HCT116 (cell line): Measurements from ENCODE around the gene TK2. TPM values are rescaled to one million over a fixed set of nuclear protein-coding genes. Genes with fewer than 3 reads are reported as not detected.

ENCODE experiments used
- ATAC-seq: fragments of 200-7000 bp; cut with Tn5 transposase; 2 replicates; pipeline ENCODE4 v1.9.1; 2020; ENCODE audit warnings: mild to moderate bottlenecking, moderate library complexity
- BruUV-seq: library from RNA; stranded (reverse); fragments of 400-500 nt; replicated peaks from 2 replicates; lab custom pipeline; 2021; lab: Mats Ljungman, UMichigan
- CTCF ChIA-PET: fragments of 300-600 bp; sonication (Branson Sonifier 250); formaldehyde crosslinking; loops from one replicate; lab custom pipeline; 2021; ENCODE audit warnings: antibody characterized with exemption; lab: Charles Lee
- POLR2A ChIA-PET: fragments of 300-600, 350-600 bp; sonication (Branson Sonifier 250); formaldehyde crosslinking; loops from one replicate; lab custom pipeline; 2021; ENCODE audit warnings: antibody characterized with exemption; lab: Charles Lee
- RAD21 ChIA-PET, 2 experiments: fragments of 300-600 bp; sonication (Branson Sonifier 250); formaldehyde crosslinking; loops; one replicate each; lab custom pipeline; 2023; ENCODE audit warnings: low total read pairs in 2 of 2; ENCODE audit not compliant: uncharacterized antibody in 2 of 2, unreplicated experiment in 2 of 2, low non-redundant PET in 1 of 2; lab: Charles Lee
- DNase-seq: peaks from one replicate; pipeline ENCODE4 v3.0.0-alpha.2; 2010; ENCODE audit warnings: low read depth, low spot score
- H2AFZ ChIP-seq: fragments of 200-600 bp; shearing (Covaris generic), sonication (generic); 2 replicates; pipeline ENCODE4 v1.6.1; 2017; ENCODE audit warnings: low read depth, mixed run types, mixed read lengths, antibody characterized with exemption, low read length; ENCODE audit not compliant: poor library complexity, severe bottlenecking
- H3K27ac ChIP-seq: 2 replicates; pipeline ENCODE4 v1.5.1; 2012; ENCODE audit warnings: low read depth, low read length
- H3K27me3 ChIP-seq: fragments of 200-600 bp; sonication (generic); 2 replicates; pipeline ENCODE4 v1.6.1; 2016; ENCODE audit warnings: mixed run types, low read length, mixed read lengths; ENCODE audit not compliant: insufficient read depth
- H3K36me3 ChIP-seq, 2 experiments: fragments of 200-500 bp in 1 of 2; fragments of 200-600 bp in 1 of 2; sonication (Bioruptor generic) in 1 of 2; sonication (generic) in 1 of 2; 2 replicates each; pipeline versions ENCODE4 v1.5.1 to v1.6.1; 2014 to 2016; ENCODE audit warnings: low read length in 2 of 2, inconsistent platforms in 1 of 2, mixed read lengths in 1 of 2, mixed run types in 1 of 2; ENCODE audit not compliant: insufficient read depth in 2 of 2, control insufficient read depth in 1 of 2
- H3K4me1 ChIP-seq, 2 experiments: fragments of 200-600 bp in 1 of 2; sonication (generic) in 1 of 2; 2 replicates each; pipeline versions ENCODE4 v1.5.1 to v1.6.1; 2012 to 2017; ENCODE audit warnings: low read length in 2 of 2, inconsistent platforms in 1 of 2, mild to moderate bottlenecking in 1 of 2, mixed read lengths in 1 of 2, mixed run types in 1 of 2, moderate library complexity in 1 of 2; ENCODE audit not compliant: insufficient read depth in 2 of 2, control insufficient read depth in 1 of 2
- H3K4me2 ChIP-seq: fragments of 200-600 bp; sonication (generic); 2 replicates; pipeline ENCODE4 v1.6.1; 2017; ENCODE audit warnings: mixed run types, low read length, mixed read lengths
- H3K4me3 ChIP-seq, 2 experiments: fragments of 200-600 bp in 1 of 2; sonication (generic) in 1 of 2; replicated peaks in 1 of 2; 2 replicates each; pipeline ENCODE4 v1.5.1; 2011 to 2016; ENCODE audit warnings: low read length in 2 of 2, control low read depth in 1 of 2, low read depth in 1 of 2, mild to moderate bottlenecking in 1 of 2, mixed read lengths in 1 of 2, mixed run types in 1 of 2
- H3K79me2 ChIP-seq: fragments of 200-600 bp; sonication (generic); 2 replicates; pipeline ENCODE4 v1.6.1; 2017; ENCODE audit warnings: mild to moderate bottlenecking, mixed run types, low read length, moderate library complexity, mixed read lengths; ENCODE audit not compliant: insufficient read depth
- H3K9ac ChIP-seq: fragments of 200-600 bp; sonication (generic); 2 replicates; pipeline ENCODE4 v1.6.1; 2016; ENCODE audit warnings: low read length, mixed read lengths
- H3K9me2 ChIP-seq: fragments of 200-600 bp; sonication (generic), shearing (Covaris generic); 2 replicates; pipeline ENCODE4 v1.6.1; 2017; ENCODE audit warnings: mixed run types, mild to moderate bottlenecking, moderate library complexity; ENCODE audit not compliant: insufficient read depth
- H3K9me3 ChIP-seq, 2 experiments: fragments of 200-500 bp in 1 of 2; fragments of 200-600 bp in 1 of 2; sonication (Bioruptor generic) in 1 of 2; sonication (generic) in 1 of 2; 2 replicates each; pipeline ENCODE4 v1.6.1; 2014 to 2017; ENCODE audit warnings: low read length in 2 of 2, mixed read lengths in 2 of 2, inconsistent platforms in 1 of 2, low read depth in 1 of 2, mild to moderate bottlenecking in 1 of 2, mixed run types in 1 of 2, moderate library complexity in 1 of 2; ENCODE audit not compliant: control insufficient read depth in 1 of 2, insufficient read depth in 1 of 2
- H4K20me1 ChIP-seq: fragments of 200-600 bp; sonication (generic), shearing (Covaris generic); 2 replicates; pipeline ENCODE4 v1.6.1; 2017; ENCODE audit warnings: mixed run types, mild to moderate bottlenecking, moderate library complexity; ENCODE audit not compliant: insufficient read depth
- ATF3 ChIP-seq: IDR thresholded peaks from 2 replicates; pipeline ENCODE4 v1.6.1; 2012
- CBX3 ChIP-seq: IDR thresholded peaks from 2 replicates; pipeline ENCODE4 v1.6.1; 2012; ENCODE audit warnings: low read depth
- EZH2phosphoT487 ChIP-seq: fragments of 200-600 bp; IDR thresholded peaks from 2 replicates; pipeline ENCODE4 v1.6.1; 2018; ENCODE audit warnings: antibody characterized with exemption, borderline replicate concordance
- MAX ChIP-seq: IDR thresholded peaks from 2 replicates; pipeline ENCODE4 v1.6.1; 2012
- POLR2A ChIP-seq: IDR thresholded peaks from 2 replicates; pipeline ENCODE4 v1.7.0; 2011; ENCODE audit warnings: borderline replicate concordance; ENCODE audit not compliant: insufficient read depth, insufficient read length; ENCODE audit errors: extremely low read depth
- POLR2AphosphoS5 ChIP-seq: IDR thresholded peaks from 2 replicates; pipeline ENCODE4 v1.6.1; 2011; ENCODE audit warnings: mild to moderate bottlenecking, low read depth, low read length, moderate library complexity
- REST ChIP-seq: IDR thresholded peaks from 2 replicates; pipeline ENCODE4 v1.6.1; 2012; ENCODE audit warnings: low read depth
- SIN3A ChIP-seq: IDR thresholded peaks from 2 replicates; pipeline ENCODE4 v1.6.1; 2012; ENCODE audit warnings: low read depth
- TCF7L2 ChIP-seq: IDR thresholded peaks from 2 replicates; pipeline ENCODE4 v1.7.0; 2011; ENCODE audit warnings: borderline replicate concordance, inconsistent platforms; ENCODE audit not compliant: insufficient read depth, insufficient read length; ENCODE audit errors: extremely low read depth
- ZBTB33 ChIP-seq: IDR thresholded peaks from 2 replicates; pipeline ENCODE4 v1.6.1; 2011; ENCODE audit warnings: mild to moderate bottlenecking, low read length, moderate library complexity; ENCODE audit not compliant: insufficient replicate concordance; ENCODE audit errors: extremely low read depth
- ZFX ChIP-seq: fragments of 450-650 bp; IDR thresholded peaks from 2 replicates; pipeline ENCODE4 v1.6.1; 2017
- ZNF274 ChIP-seq: fragments of 200-500 bp; sonication (Bioruptor generic); IDR thresholded peaks from 2 replicates; pipeline ENCODE4 v1.6.1; 2014; ENCODE audit warnings: mild to moderate bottlenecking, low read depth, low read length, inconsistent platforms
- intact Hi-C: fragments of 100-400 bp; cut with micrococcal nuclease; formaldehyde crosslinking; loops from 2 replicates; pipeline ENCODE4 v1.10.0; 2022
- total RNA-seq: library from RNA; stranded (reverse); gene quantifications from one replicate; pipeline ENCODE4 v1.2.1, GENCODE V29; 2021; ENCODE audit not compliant: unreplicated experiment

TK2 gene
- total RNA-seq, 1 experiment from 2014 or later = 15.4 TPM

GRCh38 chr16:66494916-66495315, 55.0 kb downstream of the TK2 start:
- Histone ChIP-seq H2AFZ (no peak overlapping the region), H3K9ac (no peak overlapping the region), H3K9me2 (no peaks in the 10 kb centered on the region), H3K27me3 (no peaks in the 10 kb centered on the region), H3K79me2 (no peaks in the 10 kb centered on the region), H3K27ac (no peak overlapping the region), H4K20me1 (no peaks in the 10 kb centered on the region), H3K4me1 (no peaks in the 10 kb centered on the region), H3K36me3 (no peaks in the 10 kb centered on the region), H3K4me2 (no peak overlapping the region), H3K4me3 (no peak overlapping the region), H3K9me3 (no peaks in the 10 kb centered on the region)
- ATAC-seq = no peak
- ChIA-PET CTCF (no interaction called here), POLR2A (no interaction called here), RAD21 (no interaction called here)
- no peak for DNase-seq
- BruUV-seq = no TSS peak
- no peak for TF ChIP-seq POLR2A
- intact Hi-C loops = no loop called here

- POLR2A ChIA-PET = no interaction called here
- ATAC-seq = no peak
- RAD21 ChIA-PET = no interaction called here
Observed at GRCh38 chr16:66493490-66494401, 56.2 kb downstream of the TK2 start.

More at GRCh38 chr16:66493490-66494401, 56.2 kb downstream of the TK2 start:
- Histone ChIP-seq H3K4me2 (no peak overlapping the region), H3K27me3 (no peaks in the 10 kb centered on the region), H3K9ac (no peak overlapping the region), H3K9me2 (no peaks in the 10 kb centered on the region), H3K9me3 (no peaks in the 10 kb centered on the region), H3K27ac (no peak overlapping the region), H3K4me3 (no peak overlapping the region), H3K79me2 (no peaks in the 10 kb centered on the region), H4K20me1 (no peaks in the 10 kb centered on the region), H3K36me3 (no peaks in the 10 kb centered on the region), H3K4me1 (no peaks in the 10 kb centered on the region), H2AFZ (no peak overlapping the region)
- TF ChIP-seq ZFX = no peak
- no peak for TF ChIP-seq ATF3
- TF ChIP-seq SIN3A = no peak
- TF ChIP-seq CBX3 = no peak
- TF ChIP-seq ZBTB33 = no peak
- no peak for TF ChIP-seq REST
- no peak for TF ChIP-seq ZNF274
- TF ChIP-seq TCF7L2 = no peak
- TF ChIP-seq MAX = no peak
- TF ChIP-seq EZH2phosphoT487 = no peak
- no peak for TF ChIP-seq POLR2AphosphoS5
- intact Hi-C loops = no loop called here
- CTCF ChIA-PET = no interaction called here
- BruUV-seq = no TSS peak
- no peak for DNase-seq
